IMR-90 (cell line): ENCODE measurements around the gene SFR1. TPM values are rescaled to one million over a fixed set of nuclear protein-coding genes. Genes with fewer than 3 reads are reported as not detected.
A peak's percentile ranks its signal among the peaks of the same experiment; 100 is the strongest.

Source experiments
- ATAC-seq: fragments of 200-7000 bp; cut with Tn5 transposase; 2 replicates; pipeline ENCODE4 v1.9.1; 2020; ENCODE audit warnings: low read depth, mild to moderate bottlenecking, moderate library complexity
- BruUV-seq: library from RNA; stranded (reverse); fragments of 400-500 nt; replicated peaks from 2 replicates; lab custom pipeline; 2021; lab: Mats Ljungman, UMichigan
- CTCF ChIA-PET: fragments of 300-600 bp; formaldehyde crosslinking; extraction: SDS; loops from one replicate; lab custom pipeline; 2021; ENCODE audit warnings: antibody characterized with exemption; lab: Yijun Ruan, JAX
- POLR2A ChIA-PET: fragments of 300-600 bp; sonication (Branson Sonifier 250); formaldehyde crosslinking; loops from one replicate; lab custom pipeline; 2022; ENCODE audit warnings: antibody characterized with exemption; ENCODE audit not compliant: unreplicated experiment; lab: Charles Lee
- DNase-seq: peaks from one replicate; pipeline ENCODE4 v3.0.0; 2013
- H2AFZ ChIP-seq: replicated peaks from 2 replicates; pipeline ENCODE3; 2013; ENCODE audit warnings: low read length, mild to moderate bottlenecking; ENCODE audit not compliant: poor library complexity
- H2AK5ac ChIP-seq: 2 replicates; pipeline ENCODE4 v1.6.1; 2013; ENCODE audit warnings: low read depth, low read length, inconsistent platforms
- H2AK9ac ChIP-seq: replicated peaks from 2 replicates; pipeline ENCODE3; 2013; ENCODE audit warnings: mild to moderate bottlenecking, low read depth, low read length, moderate library complexity; ENCODE audit not compliant: poor library complexity
- H2BK120ac ChIP-seq: 2 replicates; pipeline ENCODE4 v1.6.1; 2013; ENCODE audit warnings: low read depth, low read length, inconsistent platforms
- H2BK15ac ChIP-seq: 3 replicates; pipeline ENCODE4 v1.6.1; 2013; ENCODE audit warnings: low read depth, low read length, inconsistent platforms
- H2BK20ac ChIP-seq: 2 replicates; pipeline ENCODE4 v1.6.1; 2013; ENCODE audit warnings: low read depth, mild to moderate bottlenecking, inconsistent platforms, low read length, moderate library complexity
- H2BK5ac ChIP-seq: 2 replicates; pipeline ENCODE4 v1.6.1; 2013; ENCODE audit warnings: mild to moderate bottlenecking, low read depth, low read length, inconsistent platforms; ENCODE audit not compliant: poor library complexity, severe bottlenecking
- H3K14ac ChIP-seq: replicated peaks from 2 replicates; pipeline ENCODE4 v1.6.1; 2013; ENCODE audit warnings: low read depth, low read length, inconsistent platforms
- H3K18ac ChIP-seq: 2 replicates; pipeline ENCODE4 v1.6.1; 2013; ENCODE audit warnings: low read depth, low read length, control low read depth
- H3K23ac ChIP-seq: 2 replicates; pipeline ENCODE4 v1.6.1; 2013; ENCODE audit warnings: low read depth, low read length, inconsistent platforms
- H3K27ac ChIP-seq: 2 replicates; pipeline ENCODE4 v1.5.1; 2013; ENCODE audit warnings: mild to moderate bottlenecking, control low read depth, low read length; ENCODE audit not compliant: insufficient read depth
- H3K27me3 ChIP-seq: 2 replicates; pipeline ENCODE4 v1.6.1; 2013; ENCODE audit warnings: low read length; ENCODE audit not compliant: control insufficient read depth, insufficient read depth
- H3K36me3 ChIP-seq: 2 replicates; pipeline ENCODE4 v1.6.1; 2013; ENCODE audit warnings: low read length, mixed read lengths; ENCODE audit not compliant: control insufficient read depth, insufficient read depth
- H3K4ac ChIP-seq: 2 replicates; pipeline ENCODE4 v1.6.1; 2013; ENCODE audit warnings: low read depth, low read length, inconsistent platforms
- H3K4me1 ChIP-seq: 2 replicates; pipeline ENCODE4 v1.6.1; 2013; ENCODE audit warnings: low read length, mixed read lengths; ENCODE audit not compliant: control insufficient read depth, insufficient read depth
- H3K4me2 ChIP-seq: 2 replicates; pipeline ENCODE4 v1.6.1; 2013; ENCODE audit warnings: low read depth, mild to moderate bottlenecking, control low read depth, low read length, moderate library complexity
- H3K4me3 ChIP-seq: 2 replicates; pipeline ENCODE4 v1.5.1; 2013; ENCODE audit warnings: low read depth, mild to moderate bottlenecking, control low read depth, low read length, moderate library complexity; ENCODE audit not compliant: insufficient read depth
- H3K56ac ChIP-seq: 2 replicates; pipeline ENCODE4 v1.6.1; 2013; ENCODE audit warnings: low read length, inconsistent platforms; ENCODE audit not compliant: insufficient read depth; ENCODE audit errors: extremely low read depth
- H3K79me1 ChIP-seq, 2 experiments: 2 replicates each; pipeline ENCODE4 v1.6.1; 2013; ENCODE audit warnings: low read length in 2 of 2, inconsistent platforms in 1 of 2, low read depth in 1 of 2
- H3K9ac ChIP-seq: 2 replicates; pipeline ENCODE4 v1.6.1; 2013; ENCODE audit warnings: low read depth, low read length, control low read depth
- H3K9me1 ChIP-seq: 2 replicates; pipeline ENCODE4 v1.6.1; 2013; ENCODE audit warnings: low read length, inconsistent platforms; ENCODE audit not compliant: insufficient read depth
- H3K9me3 ChIP-seq: 2 replicates; pipeline ENCODE4 v1.6.1; 2013; ENCODE audit warnings: low read length; ENCODE audit not compliant: control insufficient read depth, insufficient read depth
- H4K20me1 ChIP-seq: 2 replicates; pipeline ENCODE4 v1.6.1; 2013; ENCODE audit warnings: low read length, inconsistent platforms; ENCODE audit not compliant: insufficient read depth
- H4K5ac ChIP-seq: 2 replicates; pipeline ENCODE4 v1.6.1; 2013; ENCODE audit warnings: mild to moderate bottlenecking, low read depth, low read length, control low read depth
- H4K8ac ChIP-seq, 2 experiments: 2 replicates each; pipeline ENCODE4 v1.6.1; 2013; ENCODE audit warnings: low read depth in 2 of 2, low read length in 2 of 2, control low read depth in 1 of 2, inconsistent platforms in 1 of 2
- H4K91ac ChIP-seq: 2 replicates; pipeline ENCODE4 v1.6.1; 2013; ENCODE audit warnings: low read depth, low read length, inconsistent platforms; ENCODE audit not compliant: insufficient read depth
- CEBPB ChIP-seq: IDR thresholded peaks from 2 replicates; pipeline ENCODE4 v1.6.1; 2012; ENCODE audit warnings: low read depth, low read length, improper control_type of control experiment
- ELK1 ChIP-seq: fragments of 150-350 bp; IDR thresholded peaks from 2 replicates; pipeline ENCODE4 v1.6.1; 2016; ENCODE audit warnings: low read depth, mild to moderate bottlenecking, low read length, moderate library complexity, borderline replicate concordance
- FOS ChIP-seq: fragments of 150-350 bp; IDR thresholded peaks from 2 replicates; pipeline ENCODE4 v1.6.1; 2016; ENCODE audit warnings: low read depth, low read length
- MAFK ChIP-seq: IDR thresholded peaks from 2 replicates; pipeline ENCODE4 v1.6.1; 2012; ENCODE audit warnings: low read depth, low read length, improper control_type of control experiment
- MXI1 ChIP-seq: IDR thresholded peaks from 2 replicates; pipeline ENCODE4 v1.6.1; 2012; ENCODE audit warnings: low read depth, mild to moderate bottlenecking, low read length, moderate library complexity, borderline replicate concordance
- RCOR1 ChIP-seq: IDR thresholded peaks from 2 replicates; pipeline ENCODE4 v1.6.1; 2012; ENCODE audit warnings: mild to moderate bottlenecking, low read length, improper control_type of control experiment; ENCODE audit not compliant: insufficient replicate concordance
- WGBS, 2 experiments: methylation state at CpG; one replicate each; pipeline versions ENCODE4 v1.1.5 to v1.1.7; 2013; ENCODE audit warnings: missing lambda C conversion rate in 2 of 2; ENCODE audit not compliant: insufficient read length in 1 of 2; ENCODE audit errors: extremely low coverage in 2 of 2; 5-methylcytosine and 5-hydroxymethylcytosine counted together
- dilution Hi-C: fragments of 300-500 bp; cut with HindIII; formaldehyde crosslinking; loops from one replicate; pipeline ENCODE4 v1.14.3; 2018; ENCODE audit warnings: low sequenced_read_pairs; ENCODE audit not compliant: unreplicated experiment
- in situ Hi-C: fragments of 300-500 bp; cut with MboI; formaldehyde crosslinking; loops from 3 replicates; pipeline ENCODE4 v1.14.3; 2019; ENCODE audit warnings: low sequenced_read_pairs, inconsistent platforms, mixed read lengths
- intact Hi-C: fragments of 100-400 bp; cut with micrococcal nuclease; formaldehyde crosslinking; loops from 2 replicates; pipeline ENCODE4 v1.10.0; 2022
- polyA plus RNA-seq, 3 experiments: library from polyadenylated mRNA; depleted of rRNA; stranded (reverse); fragments of >200 nt; gene quantifications; 2 replicates each; pipeline ENCODE4 v1.2.3, GENCODE V29; 2012; ENCODE audit warnings: low replicate concordance in 1 of 3
- total RNA-seq: library from RNA; depleted of rRNA; stranded (reverse); fragments of >200 nt; gene quantifications from 2 replicates; pipeline ENCODE4 v1.2.3, GENCODE V29; 2012

Gene SFR1
- total and polyA plus RNA-seq, 2 of the 4 experiments (the other 2 are of a cell fraction): 1.6 to 2.3 TPM

- Histone ChIP-seq H3K18ac (no peak overlapping the region), H3K27ac (no peak overlapping the region), H3K4me1 (no peaks in the 10 kb centered on the region), H3K79me1 (no peaks in the 10 kb centered on the region), H3K4ac (no peak overlapping the region), H4K20me1 (no peaks in the 10 kb centered on the region), H4K5ac (no peak overlapping the region), H2BK15ac (no peak overlapping the region), H2AFZ (no peak overlapping the region), H3K9me1 (no peaks in the 10 kb centered on the region), H3K4me2 (no peak overlapping the region), H3K56ac (no peak overlapping the region), H2BK5ac (no peak overlapping the region), H3K9me3 (no peaks in the 10 kb centered on the region; the same call in 1 of the 2 replicates), H3K36me3 (no peaks in the 10 kb centered on the region), H2BK20ac (no peak overlapping the region), H3K27me3 (peaks cover 73% of the 10 kb centered on the region), H3K14ac (no peak overlapping the region), H3K9ac (no peak overlapping the region), H3K4me3 (no peak overlapping the region), H4K8ac (no peak overlapping the region), H2BK120ac (no peak overlapping the region), H2AK9ac (no peak overlapping the region), H2AK5ac (no peak overlapping the region), H4K91ac (no peak overlapping the region), H3K23ac (no peak overlapping the region)
- intact Hi-C loops (no loop called here), in situ Hi-C loops (no loop called here), dilution Hi-C loops (no loop called here)
- no peak for TF ChIP-seq FOS
- TF ChIP-seq CEBPB: no peak
- no peak for TF ChIP-seq RCOR1
- TF ChIP-seq MAFK: no peak
- TF ChIP-seq ELK1: no peak
- TF ChIP-seq MXI1: no peak
- BruUV-seq: no TSS peak
- CTCF ChIA-PET: interaction anchor here (1.4 kb wide), 1 partner anchor 49 kb away, joined by 3 read pairs; the partner anchor contains the start of gene SFR1
- ATAC-seq (no peak), DNase-seq (peak; percentile 7)
- no CpG with 5 or more reads among the region's 5 CpGs for WGBS, 2 experiments
- POLR2A ChIA-PET: no interaction called here
Observed at GRCh38 chr10:104072786-104073185, 49.2 kb upstream of the SFR1 start.
